Astrocyte (in vitro differentiated cells and primary cell): ENCODE data around the gene BACH2.

Experiments used
- EZH2 ChIP-seq: IDR thresholded peaks from 2 replicates; pipeline ENCODE4 v1.6.1; 2012; ENCODE audit warnings: mild to moderate bottlenecking, low read length, inconsistent platforms; ENCODE audit not compliant: insufficient read depth
- TF ChIP-seq, protein P1 (sequence below): IDR thresholded peaks from 2 replicates; pipeline ENCODE4 v1.5.1; 2011; ENCODE audit warnings: low read depth, mild to moderate bottlenecking, inconsistent platforms, low read length, moderate library complexity; ENCODE audit not compliant: insufficient read depth

DNA sequence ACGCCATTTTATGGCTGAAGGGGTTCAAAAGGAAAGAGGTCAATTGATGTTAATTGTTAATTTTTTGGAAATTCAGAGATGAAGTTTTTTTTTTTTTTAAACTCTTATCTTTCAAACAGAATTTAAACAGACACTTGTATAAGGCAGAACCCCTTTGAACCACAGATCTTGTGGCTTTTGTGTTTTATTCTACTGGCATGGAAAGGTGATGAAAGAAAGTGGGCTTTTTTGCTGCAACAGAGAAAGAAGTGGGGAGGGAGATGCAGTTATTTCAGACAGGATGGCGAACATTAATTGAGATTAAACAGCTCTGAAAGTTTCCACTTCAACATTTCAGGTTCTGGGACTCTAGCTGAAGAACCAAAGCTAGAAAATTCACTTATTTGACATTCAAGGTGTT is 201.5 kb downstream of the BACH2 start:
- TF ChIP-seq, protein P1, sequence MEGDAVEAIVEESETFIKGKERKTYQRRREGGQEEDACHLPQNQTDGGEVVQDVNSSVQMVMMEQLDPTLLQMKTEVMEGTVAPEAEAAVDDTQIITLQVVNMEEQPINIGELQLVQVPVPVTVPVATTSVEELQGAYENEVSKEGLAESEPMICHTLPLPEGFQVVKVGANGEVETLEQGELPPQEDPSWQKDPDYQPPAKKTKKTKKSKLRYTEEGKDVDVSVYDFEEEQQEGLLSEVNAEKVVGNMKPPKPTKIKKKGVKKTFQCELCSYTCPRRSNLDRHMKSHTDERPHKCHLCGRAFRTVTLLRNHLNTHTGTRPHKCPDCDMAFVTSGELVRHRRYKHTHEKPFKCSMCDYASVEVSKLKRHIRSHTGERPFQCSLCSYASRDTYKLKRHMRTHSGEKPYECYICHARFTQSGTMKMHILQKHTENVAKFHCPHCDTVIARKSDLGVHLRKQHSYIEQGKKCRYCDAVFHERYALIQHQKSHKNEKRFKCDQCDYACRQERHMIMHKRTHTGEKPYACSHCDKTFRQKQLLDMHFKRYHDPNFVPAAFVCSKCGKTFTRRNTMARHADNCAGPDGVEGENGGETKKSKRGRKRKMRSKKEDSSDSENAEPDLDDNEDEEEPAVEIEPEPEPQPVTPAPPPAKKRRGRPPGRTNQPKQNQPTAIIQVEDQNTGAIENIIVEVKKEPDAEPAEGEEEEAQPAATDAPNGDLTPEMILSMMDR = no peak
- TF ChIP-seq EZH2 = no peak
